HG03159 (cell line): ENCODE measurements around the gene SLC39A1.

ENCODE experiments used
- ATAC-seq: cut with Tn5 transposase; IDR thresholded peaks from one replicate; pipeline ENCODE4 v1.9.1; 2021; ENCODE audit warnings: mild to moderate bottlenecking, moderate library complexity; ENCODE audit not compliant: unreplicated experiment

Gene SLC39A1

GRCh38 chr1:153977250-153978240, 14.2 kb upstream of the SLC39A1 start, which contains the start of gene JTB:
Gene JTB (minus strand): TSS chr1:153977674. CDS start chr1:153977252, 422 bp downstream.
- ATAC-seq = peak; percentile 77

- no peak for ATAC-seq
Measured at GRCh38 chr1:153976819-153977249, 13.5 kb upstream of the SLC39A1 start.

GRCh38 chr1:153973525-153973924, 10.2 kb upstream of the SLC39A1 start:
- no peak for ATAC-seq

GRCh38 chr1:153973071-153973470, 9.7 kb upstream of the SLC39A1 start:
- ATAC-seq = no peak

DNA sequence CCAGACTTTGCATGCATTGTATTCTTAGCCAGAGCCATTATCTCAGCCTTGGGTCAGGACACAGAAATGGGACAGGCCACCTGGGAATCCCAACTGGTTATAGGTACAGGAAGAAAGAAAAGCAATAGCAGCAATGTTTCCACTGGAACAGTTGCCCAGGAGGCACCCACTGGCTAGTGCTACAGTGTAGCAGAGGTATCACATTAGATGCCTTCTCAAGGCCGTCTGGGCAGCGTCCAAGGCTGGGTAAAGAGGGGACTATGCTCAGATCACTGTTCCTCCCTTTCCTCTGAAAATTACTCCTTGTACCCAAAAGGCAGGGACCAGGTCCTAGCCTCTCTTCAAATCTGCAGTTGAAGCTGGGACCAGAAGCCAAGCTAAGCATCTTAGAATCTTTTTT, 7.0 kb upstream of the SLC39A1 start:
- ATAC-seq = no peak

DNA sequence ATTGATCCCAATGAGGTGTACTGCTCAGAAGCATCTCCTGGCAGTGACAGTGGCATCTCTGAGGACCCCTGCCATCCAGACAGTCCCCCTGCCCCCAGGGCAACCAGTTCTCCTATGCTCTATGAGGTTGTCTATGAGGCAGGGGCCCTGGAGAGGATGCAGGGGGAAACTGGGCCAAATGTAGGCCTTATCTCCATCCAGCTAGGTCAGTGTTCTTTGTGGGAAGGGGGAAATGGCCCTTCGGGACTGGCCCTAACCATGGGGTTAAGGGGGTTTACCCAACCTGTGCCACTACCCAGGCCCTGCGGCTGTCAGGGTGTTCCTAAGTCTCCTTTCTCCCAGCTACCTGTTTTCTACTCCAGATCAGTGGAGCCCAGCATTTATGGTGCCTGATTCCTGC, 5.6 kb upstream of the SLC39A1 start:
- no peak for ATAC-seq

DNA sequence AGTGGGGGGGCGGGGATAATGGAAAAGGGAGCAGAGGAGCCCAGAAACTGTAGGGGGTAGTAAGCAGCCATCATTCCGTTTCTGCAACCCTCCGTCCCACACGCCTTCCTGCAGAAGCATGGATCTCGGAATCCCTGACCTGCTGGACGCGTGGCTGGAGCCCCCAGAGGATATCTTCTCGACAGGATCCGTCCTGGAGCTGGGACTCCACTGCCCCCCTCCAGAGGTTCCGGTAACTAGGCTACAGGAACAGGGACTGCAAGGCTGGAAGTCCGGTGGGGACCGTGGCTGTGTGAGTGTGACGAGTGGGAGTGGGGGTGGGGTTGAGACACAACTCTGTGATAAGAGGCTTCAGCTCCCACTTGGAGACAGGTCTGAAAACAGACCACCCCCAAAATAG, 5.1 kb upstream of the SLC39A1 start:
- ATAC-seq = no peak

- no peak for ATAC-seq
Measured at GRCh38 chr1:153968000-153968363, 4.6 kb upstream of the SLC39A1 start.

DNA sequence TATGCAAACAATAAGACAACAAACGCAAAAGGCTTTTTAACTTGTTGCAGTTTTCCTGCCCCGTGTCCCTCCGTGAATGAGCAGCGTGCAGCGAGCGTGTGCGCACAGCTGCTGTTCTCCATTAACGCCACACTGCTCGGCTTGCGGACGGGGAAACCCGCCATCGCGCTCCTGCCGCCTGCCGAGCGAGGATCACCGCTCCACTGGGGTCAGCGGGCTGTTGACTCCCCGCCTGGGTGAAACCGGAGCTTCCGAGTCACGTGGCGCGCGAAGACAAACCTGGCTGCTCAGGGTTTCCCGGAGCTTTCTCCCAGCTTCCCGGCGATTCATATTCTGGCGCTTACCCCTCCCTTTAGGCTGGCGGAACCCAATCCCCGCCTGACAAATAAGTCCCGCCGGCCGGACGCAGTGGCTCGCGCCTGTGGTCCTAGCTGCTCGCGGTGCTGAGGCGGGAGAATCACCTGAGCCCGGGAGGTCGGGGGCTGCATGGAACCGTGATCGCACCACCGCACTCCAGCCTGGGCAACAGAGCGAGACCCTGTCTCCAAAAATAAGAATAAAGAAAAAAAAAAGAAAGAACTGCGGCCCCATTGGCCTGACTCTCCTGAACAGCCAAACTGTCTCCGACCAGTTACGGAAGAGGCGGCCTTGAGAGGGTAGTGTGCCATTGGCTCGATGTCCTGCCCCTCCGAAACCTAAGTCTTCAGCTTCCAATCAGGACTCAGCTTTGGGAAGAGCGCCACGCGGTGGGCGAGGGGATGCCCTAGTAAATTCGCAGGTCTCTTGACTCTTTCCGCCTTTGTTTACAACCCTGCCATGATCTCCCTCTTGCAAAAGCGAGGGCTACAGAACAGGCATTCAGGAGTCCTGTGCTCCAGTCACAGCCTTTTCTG, 4.0 kb upstream of the SLC39A1 start, which contains the start of gene CREB3L4:
TSS of gene CREB3L4 (plus strand) at position 796 of the 893 bp plus-strand sequence. CDS start 624 bp downstream, outside the sequence.
- ATAC-seq = peak; percentile 67

- peak; percentile 3 for ATAC-seq
Measured at GRCh38 chr1:153963850-153964331, 554 bp upstream of the SLC39A1 start.

DNA sequence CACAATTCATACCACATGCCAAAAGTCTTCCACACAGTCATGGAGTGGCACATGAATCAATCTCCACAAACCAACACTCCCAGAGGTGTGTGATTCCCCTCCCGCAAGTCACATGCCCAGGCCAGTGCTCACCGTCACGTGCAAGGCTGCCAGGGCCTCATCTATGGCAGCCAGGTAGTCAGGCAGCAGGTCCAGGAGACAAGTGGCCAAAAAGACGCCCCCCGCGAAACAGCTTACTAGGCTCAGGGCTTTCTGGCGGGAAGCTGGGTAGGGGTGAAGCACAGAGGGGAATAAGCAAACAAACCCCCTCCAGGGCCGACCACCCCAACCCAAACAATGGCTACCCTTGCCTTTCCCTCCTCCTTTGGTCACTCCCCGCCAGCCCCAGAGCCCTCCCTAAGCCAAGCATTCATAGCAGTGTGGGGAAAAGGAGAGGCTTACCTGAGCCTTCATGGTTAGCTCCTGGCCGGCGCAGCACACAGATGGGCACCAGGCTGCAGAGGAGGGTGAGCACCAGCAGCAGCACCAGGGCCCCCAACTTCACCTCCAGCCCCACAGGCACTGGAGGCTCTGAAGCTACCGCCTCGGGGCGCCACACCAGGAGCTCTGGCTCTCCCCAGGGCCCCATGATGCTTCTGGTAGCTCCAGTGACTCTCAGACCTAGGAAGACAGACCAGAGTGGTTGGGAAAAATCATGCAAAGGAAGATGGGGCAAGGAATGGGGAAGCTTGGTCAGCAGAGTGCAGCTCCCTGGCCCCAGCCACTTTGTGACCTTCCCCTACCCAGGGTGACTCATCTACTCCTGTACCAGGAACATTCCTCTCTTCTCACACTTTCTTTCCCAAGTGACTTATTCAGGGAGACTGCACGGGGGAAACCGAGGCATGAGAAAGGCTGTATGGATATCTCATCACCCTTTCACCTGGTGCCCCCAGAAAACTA, 978 bp downstream of the SLC39A1 start:
- no peak for ATAC-seq

DNA sequence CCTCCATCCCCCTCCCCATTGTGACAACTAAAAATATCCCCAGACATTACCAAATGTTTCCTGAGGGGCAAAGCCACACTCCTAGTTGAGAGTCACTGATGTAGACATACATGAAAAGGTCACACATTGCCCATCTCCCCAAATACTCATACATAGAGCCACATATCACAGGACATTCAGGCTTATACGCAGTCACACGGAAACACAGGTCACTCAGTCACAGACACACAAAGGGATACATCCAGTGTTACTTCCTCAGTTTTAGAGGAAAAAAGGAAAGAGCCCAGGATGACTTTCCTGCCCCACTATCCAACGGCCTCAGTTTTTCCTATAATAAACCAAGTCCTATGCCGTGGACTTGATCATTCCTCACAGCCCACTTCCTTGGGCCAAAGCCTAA, 1.9 kb downstream of the SLC39A1 start:
- no peak for ATAC-seq

DNA sequence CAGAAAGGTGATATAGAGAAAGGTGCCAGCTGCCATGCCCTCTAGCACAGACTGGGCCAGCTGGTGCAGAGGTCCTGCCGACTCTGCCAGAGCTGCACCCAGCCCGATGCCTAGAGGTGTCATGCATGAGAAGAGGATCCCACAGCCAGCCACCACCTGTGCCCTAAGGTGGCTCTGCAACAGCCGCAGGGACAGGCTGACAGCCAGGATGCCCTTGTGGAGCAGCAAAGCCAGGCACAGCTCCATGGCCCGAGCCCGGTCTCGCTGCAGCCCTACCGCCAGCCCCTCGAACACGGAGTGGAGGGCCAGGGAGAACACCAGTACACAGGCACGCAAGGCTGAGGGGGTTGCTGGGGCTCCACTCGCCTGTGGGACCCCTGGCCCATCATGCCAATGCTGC, 3.1 kb downstream of the SLC39A1 start:
- ATAC-seq = no peak

DNA sequence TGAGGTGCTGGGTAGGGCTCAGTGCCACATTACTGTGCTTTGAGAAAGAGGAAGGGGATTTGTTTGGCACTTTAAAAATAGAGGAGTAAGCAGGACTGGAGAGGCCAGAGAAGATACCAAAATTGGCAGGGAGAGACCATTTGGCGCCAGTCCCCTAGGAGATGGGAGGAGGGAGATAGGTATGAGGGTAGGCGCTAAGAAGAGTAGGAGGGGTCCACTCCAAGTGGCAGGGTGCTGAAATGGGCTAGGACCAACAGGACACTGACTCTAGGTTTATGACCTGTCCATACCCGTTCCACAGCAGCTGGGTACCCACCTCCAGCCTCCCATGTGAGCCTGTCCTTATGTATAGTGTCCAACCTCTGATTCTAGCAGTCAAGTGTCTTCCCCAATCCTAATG, 3.9 kb downstream of the SLC39A1 start:
- ATAC-seq = no peak

GRCh38 chr1:153958961-153959260, 4.4 kb downstream of the SLC39A1 start:
- ATAC-seq = no peak

GRCh38 chr1:153958111-153958960, 5.0 kb downstream of the SLC39A1 start, which contains the start of gene CRTC2:
Gene CRTC2 (minus strand): TSS chr1:153958612. CDS start chr1:153958497, 115 bp downstream.
- peak; percentile 80 for ATAC-seq

DNA sequence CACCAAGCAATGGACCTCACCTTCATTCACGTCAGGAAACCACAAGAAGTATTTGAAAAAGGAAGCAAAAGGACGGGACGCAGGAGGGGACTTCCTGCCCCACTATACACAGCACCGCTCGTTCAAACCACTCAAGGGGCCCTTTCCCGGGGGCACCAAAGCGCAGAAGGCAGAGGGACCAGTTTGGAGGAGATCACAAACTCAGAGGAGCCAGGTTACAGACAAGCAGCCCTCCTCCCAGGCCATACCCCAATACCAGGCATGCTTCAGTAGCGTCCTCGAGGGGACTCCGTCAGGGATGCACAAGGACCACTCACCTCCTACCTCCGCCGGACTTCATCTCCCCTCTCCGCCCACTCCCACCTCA, 5.6 kb downstream of the SLC39A1 start:
- ATAC-seq = peak; percentile 10

GRCh38 chr1:153956997-153957715, 6.2 kb downstream of the SLC39A1 start:
- no peak for ATAC-seq

- ATAC-seq = no peak
Measured at GRCh38 chr1:153954826-153955225, 8.5 kb downstream of the SLC39A1 start.
